Mucosa of descending colon (tissue), 3 donors: ENCODE measurements around the gene GASK1B. TPM values are rescaled to one million over a fixed set of nuclear protein-coding genes. Genes with fewer than 3 reads are reported as not detected.

Source experiments
- ATAC-seq: fragments of 200-7000 bp; cut with Tn5 transposase; one replicate; pipeline ENCODE4 v1.9.1; 2020; ENCODE audit warnings: mild to moderate bottlenecking, moderate library complexity
- DNase-seq, 3 donors: peaks; one replicate each; pipeline ENCODE4 v3.0.0-alpha.2; 2020
- H3K36me3 ChIP-seq: fragments of 200-600 bp; one replicate; pipeline ENCODE4 v1.8.0; 2021; ENCODE audit warnings: low read depth, mild to moderate bottlenecking
- H3K4me1 ChIP-seq: fragments of 200-600 bp; one replicate; pipeline ENCODE4 v1.8.0; 2021; ENCODE audit warnings: low read depth, mild to moderate bottlenecking
- H3K4me3 ChIP-seq: fragments of 200-600 bp; one replicate; pipeline ENCODE4 v1.8.0; 2021; ENCODE audit warnings: mild to moderate bottlenecking
- H3K9me3 ChIP-seq: fragments of 200-600 bp; one replicate; pipeline ENCODE4 v1.8.0; 2021; ENCODE audit warnings: mild to moderate bottlenecking
- intact Hi-C, 2 donors: fragments of 100-400 bp; cut with DNase I in 1 of 2; cut with micrococcal nuclease in 1 of 2; formaldehyde crosslinking; loops; one replicate each; pipeline versions ENCODE4 v1.11.0 to v1.11.1; 2022; cut with DNase I, micrococcal nuclease
- total RNA-seq, 3 donors: library from RNA; stranded (reverse); fragmentation: NEBNext Ultra II Directional in 2 of 3; extraction: Animal tissue kit (Norgen Biotek cat#: 25700) in 2 of 3; gene quantifications; one replicate each; pipeline versions ENCODE4 v1.2.1 to v1.2.4, GENCODE V29; 2021 to 2023
- TF ChIP-seq, protein P1 (sequence below): fragments of 200-600 bp; IDR thresholded peaks from one replicate; pipeline ENCODE4 v1.8.0; 2022; ENCODE audit warnings: antibody characterized with exemption, mild to moderate bottlenecking
- donor health status: DM: no; HTN: no; CAD: no; lungs with moderate emphysema.
- donor health status: DM: no; HTN: no; CAD: no.
- donor health status: DM: no; HTN: yes; CAD: no.

The GASK1B gene
- total RNA-seq, 3 donors from 2014 or later, result 10.3 to 21.6 (median 20.2) TPM

DNA sequence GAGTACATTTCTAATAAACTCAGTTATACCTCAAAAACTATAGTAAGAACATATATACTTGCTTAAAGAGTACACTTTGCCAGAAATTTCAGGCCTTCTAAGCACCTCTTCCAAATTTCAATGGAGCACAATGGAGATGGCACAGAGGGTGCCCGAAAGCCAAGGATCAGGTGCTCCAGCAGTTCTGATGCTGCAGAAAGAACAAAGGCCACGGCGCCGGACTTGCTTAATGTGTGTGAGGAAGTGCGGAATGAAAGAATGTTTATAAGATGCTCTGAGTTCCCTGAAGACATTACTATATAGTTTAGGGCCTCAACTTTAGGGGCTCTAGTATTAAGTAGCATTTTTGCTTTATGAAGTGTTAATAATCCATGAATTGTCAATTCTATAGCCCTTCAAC lies 44.3 kb downstream of the GASK1B start:
- no peaks in the 10 kb centered on the region for H3K4me1 ChIP-seq
- intact Hi-C loops, result no loop called here
- no peaks in the 10 kb centered on the region for H3K9me3 ChIP-seq
- no peak for DNase-seq
- TF ChIP-seq, protein P1, sequence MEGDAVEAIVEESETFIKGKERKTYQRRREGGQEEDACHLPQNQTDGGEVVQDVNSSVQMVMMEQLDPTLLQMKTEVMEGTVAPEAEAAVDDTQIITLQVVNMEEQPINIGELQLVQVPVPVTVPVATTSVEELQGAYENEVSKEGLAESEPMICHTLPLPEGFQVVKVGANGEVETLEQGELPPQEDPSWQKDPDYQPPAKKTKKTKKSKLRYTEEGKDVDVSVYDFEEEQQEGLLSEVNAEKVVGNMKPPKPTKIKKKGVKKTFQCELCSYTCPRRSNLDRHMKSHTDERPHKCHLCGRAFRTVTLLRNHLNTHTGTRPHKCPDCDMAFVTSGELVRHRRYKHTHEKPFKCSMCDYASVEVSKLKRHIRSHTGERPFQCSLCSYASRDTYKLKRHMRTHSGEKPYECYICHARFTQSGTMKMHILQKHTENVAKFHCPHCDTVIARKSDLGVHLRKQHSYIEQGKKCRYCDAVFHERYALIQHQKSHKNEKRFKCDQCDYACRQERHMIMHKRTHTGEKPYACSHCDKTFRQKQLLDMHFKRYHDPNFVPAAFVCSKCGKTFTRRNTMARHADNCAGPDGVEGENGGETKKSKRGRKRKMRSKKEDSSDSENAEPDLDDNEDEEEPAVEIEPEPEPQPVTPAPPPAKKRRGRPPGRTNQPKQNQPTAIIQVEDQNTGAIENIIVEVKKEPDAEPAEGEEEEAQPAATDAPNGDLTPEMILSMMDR, result no peak
- H3K4me3 ChIP-seq, result no peak overlapping the region
- no peak for ATAC-seq
- no peaks in the 10 kb centered on the region for H3K36me3 ChIP-seq

DNA sequence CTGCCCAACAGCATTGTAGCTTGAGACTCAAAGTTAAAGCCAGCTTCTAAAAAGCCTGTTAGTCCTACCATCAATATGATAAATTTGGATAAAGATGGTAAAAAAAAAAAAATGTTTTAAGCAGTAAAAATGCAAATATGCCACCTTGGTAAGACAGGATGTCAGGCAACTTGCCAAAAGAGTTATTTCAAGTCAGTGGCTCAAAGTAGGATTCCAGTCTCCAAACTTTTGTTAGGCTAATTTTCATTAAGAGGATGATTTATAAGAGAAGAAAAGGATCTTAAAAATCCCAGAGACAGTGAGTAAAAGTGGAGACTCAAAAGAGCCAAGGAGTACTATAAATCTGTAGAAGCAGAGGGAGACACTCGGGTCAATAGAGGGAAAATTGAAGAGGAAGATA lies 47.5 kb downstream of the GASK1B start:
- no peak overlapping the region for H3K4me3 ChIP-seq
- TF ChIP-seq, protein P1, result no peak
- H3K36me3 ChIP-seq, result no peaks in the 10 kb centered on the region
- intact Hi-C loops, result no loop called here
- ATAC-seq (no peak), DNase-seq (no peak)
- no peaks in the 10 kb centered on the region for H3K9me3 ChIP-seq
- H3K4me1 ChIP-seq, result no peaks in the 10 kb centered on the region

Other genes with a start within 250 kb of the GASK1B start
- gene TMEM144, start 37.5 kb upstream of the GASK1B start, total RNA-seq, result 10 to 100 TPM; 16.1 to 36.7 (median 32.4) TPM